CD1c-positive myeloid dendritic cell (primary cell): ENCODE results near the gene TMEM167B.
A peak's percentile ranks its signal among the peaks of the same experiment; 100 is the strongest.

Source experiments
- DNase-seq: peaks from one replicate; pipeline ENCODE4 v3.0.0-alpha.2; 2016; ENCODE audit errors: extremely low spot score

Gene TMEM167B

DNA sequence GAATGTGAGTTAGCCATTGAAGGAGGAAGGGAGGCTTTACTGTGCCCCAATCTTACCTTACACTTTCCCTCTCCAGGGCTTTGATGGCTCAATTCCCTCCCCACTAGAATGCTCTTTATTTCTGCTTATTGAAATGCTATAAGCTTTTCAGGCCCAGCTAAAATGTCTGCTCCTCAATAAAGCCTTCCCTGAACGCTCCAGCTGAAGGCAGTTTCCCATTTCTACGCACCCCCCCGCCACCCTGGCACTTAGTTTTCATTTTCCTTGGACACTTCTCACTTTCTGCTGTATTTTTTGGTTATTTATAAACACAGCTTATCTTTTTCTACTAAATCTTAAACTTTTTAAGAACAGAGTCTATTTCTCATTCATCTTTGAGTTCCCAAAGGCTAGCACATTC, 7.1 kb upstream of the TMEM167B start:
- DNase-seq, result no peak

GRCh38 chr1:109083923-109084322, 6.6 kb upstream of the TMEM167B start:
- no peak for DNase-seq

- no peak for DNase-seq
These were observed 5.7 kb upstream of the TMEM167B start for GRCh38 chr1:109084563-109085517.

GRCh38 chr1:109089242-109090015, 1.1 kb upstream of the TMEM167B start:
- peak; percentile 59 for DNase-seq

GRCh38 chr1:109091078-109091838, 694 bp downstream of the TMEM167B start:
- peak; percentile 30 for DNase-seq

- peak; percentile 85 for DNase-seq
These were observed 1.3 kb downstream of the TMEM167B start for GRCh38 chr1:109091839-109092193.

GRCh38 chr1:109094377-109094803, 3.8 kb downstream of the TMEM167B start:
- DNase-seq, result no peak

DNA sequence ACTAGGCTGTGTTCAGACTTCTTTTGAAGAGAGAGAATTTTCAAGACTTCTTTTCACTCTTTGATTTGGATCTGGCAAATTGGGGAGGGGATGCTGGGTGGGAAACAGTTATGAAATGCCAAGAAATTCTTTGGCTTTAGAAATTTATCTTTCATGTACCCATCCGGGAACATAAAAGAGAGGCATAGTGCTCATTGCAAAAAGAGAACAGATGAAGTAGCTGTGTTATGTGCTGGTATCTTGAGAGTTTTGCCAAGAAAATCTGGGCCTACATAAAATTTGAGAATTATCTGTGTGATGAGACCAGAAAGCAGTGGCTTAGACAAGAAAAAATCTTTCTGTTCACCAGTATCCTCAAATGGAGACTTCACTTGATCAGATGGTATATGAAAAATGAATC, 4.3 kb downstream of the TMEM167B start:
- no peak for DNase-seq

DNA sequence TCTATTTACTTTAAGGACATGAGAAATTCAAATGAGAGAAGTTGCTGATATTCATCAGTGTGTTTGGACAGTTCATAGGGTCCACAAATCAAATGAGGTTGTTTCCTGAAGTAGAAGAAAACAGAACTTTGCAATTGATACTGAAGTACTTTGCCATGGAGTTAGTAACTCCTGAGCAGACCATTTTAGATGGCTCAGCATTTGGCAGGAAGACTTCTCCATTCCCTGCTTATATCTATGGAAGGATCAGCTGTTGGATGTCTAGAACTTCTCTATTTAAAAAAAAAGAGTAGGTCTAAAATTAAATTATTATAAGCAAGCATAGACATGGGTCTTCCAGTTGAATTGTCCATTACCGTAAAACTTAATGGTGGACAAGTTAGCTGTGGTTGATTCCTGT, 5.1 kb downstream of the TMEM167B start:
- DNase-seq, result no peak

DNA sequence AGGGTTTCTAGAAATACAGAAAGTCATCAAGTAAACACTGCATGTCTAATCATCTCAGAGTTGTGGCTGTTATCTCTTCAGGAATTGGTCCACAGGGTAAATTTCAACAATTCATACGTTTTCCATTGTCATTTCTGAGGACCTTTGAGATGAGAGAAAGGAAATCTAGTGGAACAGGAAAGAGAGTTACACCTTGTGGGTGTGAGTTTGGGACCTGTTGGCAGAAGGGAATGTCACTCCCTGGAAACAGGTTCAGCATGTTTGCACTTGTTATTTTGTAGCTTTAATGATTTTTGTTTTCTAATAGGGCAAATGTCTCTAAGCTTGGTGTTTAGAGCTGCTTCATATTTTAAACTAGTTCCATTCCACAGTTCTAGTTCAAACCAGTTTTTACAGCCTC, 5.6 kb downstream of the TMEM167B start:
- DNase-seq, result no peak

DNA sequence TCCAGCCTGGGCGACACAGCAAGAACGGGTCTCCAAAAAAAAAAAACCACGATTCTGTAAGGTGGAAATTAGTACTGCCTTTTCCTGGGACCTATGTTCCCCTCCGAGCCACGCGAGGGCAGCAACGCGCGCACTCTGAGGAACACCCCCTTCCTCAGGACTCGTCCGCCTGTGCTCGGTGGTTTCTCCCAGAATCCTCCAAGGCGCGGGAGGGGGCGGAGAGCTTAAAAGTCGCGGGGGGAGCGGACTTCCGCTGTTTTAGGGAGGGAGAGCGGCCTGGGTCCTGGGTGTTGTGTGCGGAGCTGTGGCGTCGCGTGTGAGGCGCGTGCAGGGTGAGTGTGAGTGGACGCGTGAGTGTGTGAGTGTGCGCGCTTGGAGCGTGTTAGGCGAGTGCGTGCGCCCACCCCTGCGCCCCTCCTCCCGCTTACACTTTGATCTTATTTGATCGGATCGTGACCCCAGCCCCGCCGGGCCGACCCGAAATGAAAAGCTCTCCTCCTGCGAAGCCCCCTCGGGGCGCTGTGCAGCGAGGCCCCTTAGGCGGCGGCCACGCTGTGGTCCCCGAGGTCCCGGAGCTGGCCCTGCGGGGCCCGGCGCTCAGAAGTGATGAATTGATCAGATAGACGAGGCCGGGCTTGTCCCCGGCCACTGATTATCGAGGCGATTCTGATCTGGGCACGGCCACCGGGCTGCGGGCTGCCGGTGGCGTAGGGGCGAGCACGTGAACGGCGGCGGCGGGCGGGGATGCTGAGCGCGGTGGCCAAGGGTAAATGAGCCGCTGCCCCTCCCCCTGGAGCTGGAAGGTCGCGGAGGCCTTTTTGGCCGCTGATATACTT, 9.6 kb downstream of the TMEM167B start:
- DNase-seq, result peak; percentile 99

GRCh38 chr1:109104364-109105151, 14.0 kb downstream of the TMEM167B start:
- no peak for DNase-seq

DNA sequence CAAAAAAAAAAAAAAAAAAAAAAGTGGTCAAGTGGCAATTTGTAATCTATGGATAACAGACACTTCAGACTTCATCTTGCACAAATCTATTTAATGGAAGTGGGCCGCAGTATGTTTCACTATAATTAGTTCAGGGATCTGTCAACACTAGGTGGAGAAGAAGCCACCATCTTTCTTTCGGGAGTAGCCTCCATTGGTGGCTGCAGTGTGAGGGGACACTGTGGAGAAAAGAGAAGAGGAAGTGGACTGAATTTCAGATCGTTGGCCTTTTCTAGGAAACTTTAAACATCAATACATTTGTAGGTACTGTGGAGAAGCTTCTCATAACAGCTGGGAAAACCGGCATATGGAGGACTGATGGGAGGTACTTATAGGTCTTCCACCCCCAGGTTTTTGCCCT, 15.3 kb downstream of the TMEM167B start:
- DNase-seq, result no peak

- DNase-seq, result no peak
These were observed 17.2 kb downstream of the TMEM167B start for GRCh38 chr1:109107785-109108184.

DNA sequence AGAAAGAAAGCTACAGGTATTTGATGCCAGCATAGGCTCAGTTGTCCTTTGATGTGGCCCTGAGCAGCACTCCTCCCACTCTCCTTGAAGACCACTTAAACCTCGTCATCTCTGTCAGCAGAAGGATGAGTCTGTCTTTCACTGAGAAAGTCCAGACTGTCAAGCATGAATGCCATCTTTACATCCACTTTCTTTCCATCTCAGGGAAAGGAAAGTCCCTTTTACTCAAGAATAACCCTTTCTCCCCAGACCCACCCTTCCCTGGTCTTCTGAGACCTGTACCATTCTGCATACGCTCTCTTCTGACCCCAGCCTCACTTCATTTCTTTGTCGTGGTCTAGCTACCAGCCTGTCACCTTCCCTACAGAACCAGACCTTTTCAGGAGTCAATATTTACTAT, 19.3 kb downstream of the TMEM167B start:
- DNase-seq, result no peak

GRCh38 chr1:109111386-109112055, 21.0 kb downstream of the TMEM167B start:
- peak; percentile 67 for DNase-seq

GRCh38 chr1:109112056-109112651, 21.6 kb downstream of the TMEM167B start:
- DNase-seq, result peak; percentile 70

DNA sequence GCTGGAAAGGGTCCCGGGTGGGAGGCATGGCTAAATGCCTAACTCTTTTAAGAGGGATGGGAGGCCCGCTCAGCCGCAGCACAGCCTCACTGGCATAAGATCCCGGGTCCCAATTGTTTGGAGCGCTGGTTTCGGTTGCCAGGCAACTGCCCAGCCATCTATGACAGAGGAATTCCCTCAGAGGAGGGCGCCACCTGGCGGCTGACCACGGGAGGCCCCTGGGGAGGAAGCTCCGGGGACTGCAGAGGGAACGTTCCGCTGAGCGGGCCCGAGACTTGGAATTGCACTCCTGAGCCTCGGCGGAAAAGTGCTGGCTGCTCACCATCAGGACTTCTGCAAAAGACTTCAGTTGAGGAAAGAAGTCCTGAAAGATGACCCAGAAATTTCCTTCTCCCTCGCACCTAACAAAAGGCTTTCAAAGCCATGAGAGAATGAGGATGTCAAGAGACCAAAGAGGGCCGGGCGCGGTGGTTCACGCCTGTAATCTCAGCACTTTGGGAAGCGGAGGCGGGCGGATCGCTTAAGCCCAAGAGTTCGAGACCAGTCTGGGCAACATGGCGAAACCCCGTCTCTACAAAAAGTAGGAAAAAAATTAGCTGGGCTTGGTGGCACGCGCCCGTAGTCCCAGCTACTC, 22.2 kb downstream of the TMEM167B start:
- DNase-seq, result peak; percentile 95
